Endothelial cell of umbilical vein (primary cell): ENCODE results near the gene LILRB5.

ENCODE experiments used
- EZH2 ChIP-seq: IDR thresholded peaks from 2 replicates; pipeline ENCODE4 v1.6.1; 2012; ENCODE audit warnings: borderline replicate concordance, low read depth, mild to moderate bottlenecking, moderate library complexity, low read length, inconsistent platforms; ENCODE audit not compliant: severe bottlenecking
- FOS ChIP-seq: IDR thresholded peaks from 2 replicates; pipeline ENCODE4 v1.6.1; 2011; ENCODE audit warnings: mild to moderate bottlenecking, low read length, moderate library complexity, borderline replicate concordance; ENCODE audit not compliant: insufficient read depth
- GATA2 ChIP-seq: IDR thresholded peaks from 2 replicates; pipeline ENCODE4 v1.7.0; 2011; ENCODE audit warnings: low read depth, mild to moderate bottlenecking, moderate library complexity, mixed read lengths, low read length; ENCODE audit not compliant: insufficient read length, insufficient read depth
- JUN ChIP-seq: IDR thresholded peaks from 2 replicates; pipeline ENCODE4 v1.6.1; 2011; ENCODE audit warnings: borderline replicate concordance, low read depth; ENCODE audit not compliant: insufficient read length, insufficient read depth
- MYC ChIP-seq: IDR thresholded peaks from one replicate; pipeline ENCODE4 v1.6.1; 2011; ENCODE audit warnings: mild to moderate bottlenecking, low read depth, low read length
- POLR2A ChIP-seq: IDR thresholded peaks from 2 replicates; pipeline ENCODE4 v1.6.1; 2012; ENCODE audit warnings: low read depth, mild to moderate bottlenecking, control low read depth, low read length
- POLR2AphosphoS5 ChIP-seq: IDR thresholded peaks from 2 replicates; pipeline ENCODE4 v1.6.1; 2012; ENCODE audit warnings: low read depth, mild to moderate bottlenecking, control low read depth, low read length, moderate library complexity; ENCODE audit not compliant: insufficient read depth
- TF ChIP-seq, protein P1 (sequence below), 2 donors: IDR thresholded peaks; 1 replicate in 1 of 2; 2 replicates in 1 of 2; pipeline ENCODE4 v1.5.1; 2011; ENCODE audit warnings: low read length in 2 of 2, mild to moderate bottlenecking in 2 of 2, moderate library complexity in 2 of 2, control low read depth in 1 of 2, inconsistent platforms in 1 of 2, low read depth in 1 of 2; ENCODE audit not compliant: insufficient read depth in 1 of 2; ENCODE audit errors: extremely low read depth in 1 of 2
- TF ChIP-seq, protein P2 (sequence below): IDR thresholded peaks from 2 replicates; pipeline ENCODE4 v1.6.1; 2011; ENCODE audit not compliant: insufficient read depth, insufficient read length

DNA sequence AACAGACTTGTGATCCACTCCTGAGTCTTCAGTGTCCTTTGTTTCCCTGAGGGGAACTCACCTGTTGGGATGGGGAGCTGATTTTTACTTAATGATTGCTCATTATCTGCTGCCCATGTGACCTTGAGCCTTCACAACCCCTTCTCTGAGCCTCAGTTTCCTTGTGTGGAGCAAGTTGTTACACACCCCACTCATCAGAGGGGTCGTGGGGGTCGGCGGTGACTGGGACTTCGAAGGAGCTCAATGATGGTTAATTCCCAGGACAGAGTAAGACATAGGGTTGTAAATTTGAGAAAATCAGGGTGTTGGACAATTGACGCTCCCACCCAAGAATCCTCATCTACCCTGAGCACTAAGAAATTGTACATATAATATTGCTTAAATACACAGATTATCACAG is 42.4 kb upstream of the LILRB5 start:
- TF ChIP-seq, protein P1, sequence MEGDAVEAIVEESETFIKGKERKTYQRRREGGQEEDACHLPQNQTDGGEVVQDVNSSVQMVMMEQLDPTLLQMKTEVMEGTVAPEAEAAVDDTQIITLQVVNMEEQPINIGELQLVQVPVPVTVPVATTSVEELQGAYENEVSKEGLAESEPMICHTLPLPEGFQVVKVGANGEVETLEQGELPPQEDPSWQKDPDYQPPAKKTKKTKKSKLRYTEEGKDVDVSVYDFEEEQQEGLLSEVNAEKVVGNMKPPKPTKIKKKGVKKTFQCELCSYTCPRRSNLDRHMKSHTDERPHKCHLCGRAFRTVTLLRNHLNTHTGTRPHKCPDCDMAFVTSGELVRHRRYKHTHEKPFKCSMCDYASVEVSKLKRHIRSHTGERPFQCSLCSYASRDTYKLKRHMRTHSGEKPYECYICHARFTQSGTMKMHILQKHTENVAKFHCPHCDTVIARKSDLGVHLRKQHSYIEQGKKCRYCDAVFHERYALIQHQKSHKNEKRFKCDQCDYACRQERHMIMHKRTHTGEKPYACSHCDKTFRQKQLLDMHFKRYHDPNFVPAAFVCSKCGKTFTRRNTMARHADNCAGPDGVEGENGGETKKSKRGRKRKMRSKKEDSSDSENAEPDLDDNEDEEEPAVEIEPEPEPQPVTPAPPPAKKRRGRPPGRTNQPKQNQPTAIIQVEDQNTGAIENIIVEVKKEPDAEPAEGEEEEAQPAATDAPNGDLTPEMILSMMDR (IDR thresholded peaks at IDR 0.05; ENCODE audit: extremely low read depth in 1 of 2, insufficient read depth in 1 of 2, low read depth in 1 of 2, low read length in 2 of 2): no peak
- TF ChIP-seq EZH2 (no peak), FOS (no peak), POLR2AphosphoS5 (no peak), POLR2A (no peak), JUN (no peak), GATA2 (no peak), MYC (no peak)
- TF ChIP-seq, protein P2, sequence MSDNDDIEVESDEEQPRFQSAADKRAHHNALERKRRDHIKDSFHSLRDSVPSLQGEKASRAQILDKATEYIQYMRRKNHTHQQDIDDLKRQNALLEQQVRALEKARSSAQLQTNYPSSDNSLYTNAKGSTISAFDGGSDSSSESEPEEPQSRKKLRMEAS: no peak
